Heart left ventricle (tissue), 13 donors: ENCODE results near the gene IL23A.

Experiments used
- POLR2A ChIP-seq, 2 donors: fragments of 450-650 bp; IDR thresholded peaks; one replicate each; pipeline ENCODE4 v1.6.1; 2017; ENCODE audit warnings: antibody characterized with exemption in 2 of 2, mild to moderate bottlenecking in 2 of 2, moderate library complexity in 2 of 2
- TF ChIP-seq, protein P1 (sequence below), 12 donors: fragments of 200-600 bp; sonication (generic) in 4 of 12; IDR thresholded peaks; one replicate each; pipeline versions ENCODE4 v1.5.0 to v1.8.0; 2018 to 2022; ENCODE audit warnings: antibody characterized with exemption in 12 of 12, mild to moderate bottlenecking in 5 of 12
- donor health status: ischemic (EF 13 %, LVEDD 7.1; RV severe dilation, severe dysfunction).
- donor health status: DM: no; HTN: yes; CAD: no.
- donor health status: DM: no; HTN: no; CAD: no.
- donor health status: ischemic (EF 25% LVEDD 6.9; RV normal size, moderate dysfunction).
- donor health status: ischemic (EF 25% LVEDD 5.7; RV mildly dilated, moderate dysfunction).
- donor health status: ischemic (EF 35%, LVEDD 5.7; RV mildly dilated, moderate dysfunction).
- donor health status: nonischemic (EF 11% LVEDD 7.7; RV severe dilation, severe dysfunction).
- donor health status: DM: yes; HTN: yes; CAD: no.
- donor health status: PGD.
- donor health status: ischemic (EF 29% LVEDD 5.4; RV normal size, mild dysfunction).
- donor health status: nonischemic (EF 23%, LVEDD 6.1; RV moderate dilation, normal function).

DNA sequence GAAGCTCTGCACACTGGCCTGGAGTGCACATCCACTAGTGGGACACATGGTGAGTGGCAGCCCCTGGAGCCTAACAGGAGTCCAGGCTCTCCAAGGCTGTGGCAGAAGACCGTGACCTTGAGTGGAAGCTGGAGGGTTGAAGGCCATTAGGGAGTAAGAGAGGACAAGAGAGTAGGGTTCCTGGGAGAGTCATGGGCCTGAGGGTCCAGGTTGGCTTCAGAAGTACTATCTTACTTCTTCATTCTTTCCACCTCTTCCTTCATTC lies 406 bp downstream of the IL23A start:
- TF ChIP-seq, protein P1, sequence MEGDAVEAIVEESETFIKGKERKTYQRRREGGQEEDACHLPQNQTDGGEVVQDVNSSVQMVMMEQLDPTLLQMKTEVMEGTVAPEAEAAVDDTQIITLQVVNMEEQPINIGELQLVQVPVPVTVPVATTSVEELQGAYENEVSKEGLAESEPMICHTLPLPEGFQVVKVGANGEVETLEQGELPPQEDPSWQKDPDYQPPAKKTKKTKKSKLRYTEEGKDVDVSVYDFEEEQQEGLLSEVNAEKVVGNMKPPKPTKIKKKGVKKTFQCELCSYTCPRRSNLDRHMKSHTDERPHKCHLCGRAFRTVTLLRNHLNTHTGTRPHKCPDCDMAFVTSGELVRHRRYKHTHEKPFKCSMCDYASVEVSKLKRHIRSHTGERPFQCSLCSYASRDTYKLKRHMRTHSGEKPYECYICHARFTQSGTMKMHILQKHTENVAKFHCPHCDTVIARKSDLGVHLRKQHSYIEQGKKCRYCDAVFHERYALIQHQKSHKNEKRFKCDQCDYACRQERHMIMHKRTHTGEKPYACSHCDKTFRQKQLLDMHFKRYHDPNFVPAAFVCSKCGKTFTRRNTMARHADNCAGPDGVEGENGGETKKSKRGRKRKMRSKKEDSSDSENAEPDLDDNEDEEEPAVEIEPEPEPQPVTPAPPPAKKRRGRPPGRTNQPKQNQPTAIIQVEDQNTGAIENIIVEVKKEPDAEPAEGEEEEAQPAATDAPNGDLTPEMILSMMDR (IDR thresholded peaks at IDR 0.05) = no peak
- TF ChIP-seq POLR2A (IDR thresholded peaks at IDR 0.05) = no peak
